ENCODE results near the gene FCN1.

Gene FCN1

DNA sequence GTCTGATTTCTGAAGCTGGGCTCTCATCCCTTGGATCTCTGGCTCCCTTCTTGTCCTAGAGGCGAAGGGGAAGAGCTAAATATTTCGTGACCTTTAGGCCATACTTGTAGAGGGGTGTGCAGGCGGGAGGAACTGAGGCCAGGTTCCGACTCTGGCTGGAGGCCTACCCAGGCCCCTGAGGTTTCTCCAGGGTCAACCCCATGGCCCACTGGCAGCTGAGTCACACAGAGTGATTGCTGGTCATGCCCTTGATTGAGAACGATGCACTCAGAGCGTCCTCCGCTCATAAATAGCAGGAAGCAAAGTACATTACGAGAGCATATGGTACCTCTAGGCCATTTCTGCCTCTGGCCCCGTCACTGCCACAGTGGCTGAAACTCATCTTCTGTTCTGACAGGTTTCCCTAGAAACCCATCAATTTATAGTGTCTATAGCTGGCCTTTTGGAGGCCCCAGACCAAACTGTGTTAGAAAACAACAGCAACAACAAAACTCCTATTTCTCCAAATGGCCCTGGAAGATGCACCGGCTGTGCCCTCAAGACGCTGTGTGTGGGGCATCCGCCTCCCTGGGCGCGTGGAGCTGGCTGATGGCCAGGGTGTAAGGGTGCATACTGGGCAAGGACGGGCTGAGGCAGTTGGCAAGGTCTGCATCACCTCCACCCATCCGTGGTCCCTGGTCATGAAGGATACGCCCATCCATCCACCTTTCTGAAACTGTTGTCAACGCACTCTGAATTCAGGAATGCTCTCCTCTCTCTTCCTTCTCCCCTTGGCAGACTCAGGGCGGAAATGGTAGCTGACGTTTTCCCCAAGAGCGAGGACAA, 32.9 kb upstream of the FCN1 start:
- no peak for DNase-seq

- DNase-seq = no peak
Observed at GRCh38 chr9:134949681-134950385, 32.1 kb upstream of the FCN1 start.

DNA sequence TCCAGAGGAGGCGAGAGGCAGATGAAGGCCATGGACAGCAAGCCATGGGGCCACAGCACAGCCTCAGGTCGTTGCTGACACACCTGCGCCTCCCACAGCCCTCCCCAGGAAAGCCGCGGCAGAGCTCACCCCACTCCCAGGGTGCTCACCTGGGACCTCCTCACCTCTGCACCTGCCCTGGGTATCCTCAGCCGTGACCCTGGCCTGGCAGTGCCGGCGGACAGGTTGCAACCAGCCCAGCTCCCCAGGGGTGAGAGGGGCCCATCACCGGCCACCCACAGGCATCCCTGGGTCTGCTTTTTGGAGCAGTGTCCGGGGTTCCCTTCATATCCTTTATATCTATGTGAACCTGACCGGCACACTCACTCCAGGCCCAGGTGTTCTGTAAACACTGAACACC, 30.4 kb upstream of the FCN1 start:
- no peak for DNase-seq

DNA sequence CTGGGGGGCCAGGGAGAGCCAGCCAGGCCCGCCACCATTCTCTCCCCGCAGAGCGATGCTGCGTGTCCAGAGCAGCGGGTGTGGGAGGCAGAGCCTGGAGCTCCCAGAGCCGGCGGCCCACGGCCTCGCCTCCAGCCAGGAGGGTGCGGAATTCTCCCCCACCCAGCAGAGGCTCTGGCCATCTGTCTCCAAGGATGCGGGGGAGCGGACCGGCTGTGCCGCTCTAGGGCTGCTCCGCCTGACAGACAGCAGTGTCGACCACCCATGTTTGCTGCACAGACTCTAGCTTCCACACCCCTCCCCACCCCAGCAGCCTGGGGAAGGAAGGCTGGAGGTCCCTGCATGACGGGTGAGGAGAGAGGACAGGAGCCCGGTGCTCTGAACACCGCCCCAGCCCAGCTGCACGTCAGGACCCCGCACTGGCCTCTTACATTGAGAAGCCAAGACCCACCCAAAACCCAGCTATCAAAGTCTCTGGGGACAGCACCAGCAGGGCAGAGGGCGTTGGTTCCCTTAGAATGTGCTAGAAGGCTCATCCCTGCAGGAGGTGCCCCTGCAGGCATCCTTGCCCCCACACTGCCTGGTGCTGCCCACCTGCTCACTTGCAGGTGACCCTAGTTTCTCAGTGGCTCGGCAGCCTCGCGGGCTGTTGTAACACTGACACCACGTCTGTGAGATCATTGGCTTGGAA, 29.7 kb upstream of the FCN1 start:
- no peak for DNase-seq

GRCh38 chr9:134946663-134947062, 29.0 kb upstream of the FCN1 start:
- DNase-seq = no peak

DNA sequence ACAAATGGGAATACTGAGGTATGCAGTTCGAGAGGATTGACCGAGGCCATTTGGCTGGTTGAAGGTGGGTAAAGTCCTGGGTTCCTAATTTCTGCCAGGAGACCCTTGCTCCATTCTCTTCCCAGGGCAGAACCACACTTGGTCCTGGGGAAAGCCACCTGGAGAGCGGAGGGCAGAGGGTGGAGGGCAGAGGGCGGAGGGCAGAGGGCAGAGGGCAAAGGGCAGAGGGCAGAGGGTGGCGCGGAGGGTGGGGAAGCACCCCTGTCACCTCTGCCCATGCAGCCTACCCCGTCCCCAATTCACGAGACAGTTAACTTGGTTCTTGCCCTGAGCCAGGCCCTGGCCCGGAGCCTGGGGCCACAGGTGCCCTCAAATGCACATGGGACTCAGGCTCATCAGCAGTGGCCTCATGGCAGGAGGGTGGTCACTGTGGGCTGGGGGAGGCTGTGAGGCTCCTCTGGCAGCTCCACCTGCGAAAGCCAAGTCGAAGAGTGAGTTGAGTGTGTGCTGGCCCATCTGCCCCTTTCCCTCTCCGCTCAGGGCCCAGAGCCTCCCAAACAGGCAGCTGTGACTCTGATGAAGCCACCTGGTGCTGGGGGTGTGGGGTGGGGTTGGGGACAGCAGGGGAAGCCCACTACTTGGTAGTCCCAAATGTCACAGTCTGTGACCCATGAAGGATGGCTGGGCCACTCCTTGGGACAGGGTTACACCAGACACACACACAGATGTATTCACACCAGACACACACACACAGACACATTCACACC, 28.0 kb upstream of the FCN1 start:
- no peak for DNase-seq

GRCh38 chr9:134944916-134945315, 27.2 kb upstream of the FCN1 start:
- DNase-seq = no peak

- DNase-seq = no peak
Observed at GRCh38 chr9:134944351-134944802, 26.7 kb upstream of the FCN1 start.

GRCh38 chr9:134943836-134944235, 26.1 kb upstream of the FCN1 start:
- DNase-seq = no peak

- no peak for DNase-seq
Observed at GRCh38 chr9:134943411-134943810, 25.7 kb upstream of the FCN1 start.

- DNase-seq = no peak
Observed at GRCh38 chr9:134942788-134943184, 25.1 kb upstream of the FCN1 start.

- no peak for DNase-seq
Observed at GRCh38 chr9:134942011-134942787, 24.5 kb upstream of the FCN1 start.

- no peak for DNase-seq
Observed at GRCh38 chr9:134940236-134941208, 22.8 kb upstream of the FCN1 start.

DNA sequence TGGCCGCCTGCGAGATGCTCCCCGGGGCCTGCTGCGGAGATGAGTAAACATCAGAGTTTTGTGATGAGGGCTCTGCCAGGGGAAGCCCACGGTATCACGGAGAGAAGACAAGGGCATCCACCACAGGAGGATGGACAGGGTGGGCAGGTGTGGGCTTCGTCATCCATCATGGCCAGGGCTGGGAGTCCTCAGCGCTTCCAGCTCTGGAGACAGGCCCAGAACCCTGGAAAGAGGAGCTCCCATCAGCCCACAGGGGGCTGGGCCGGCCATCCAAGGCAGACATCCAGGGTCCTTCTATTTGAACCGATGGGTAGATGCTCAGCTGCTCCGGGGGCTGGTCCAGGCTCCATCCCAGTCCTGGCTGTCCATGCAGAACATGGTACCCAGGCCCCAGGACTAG, 22.1 kb upstream of the FCN1 start:
- no peak for DNase-seq

GRCh38 chr9:134939080-134939733, 21.5 kb upstream of the FCN1 start:
- DNase-seq = no peak

GRCh38 chr9:134938346-134939079, 20.8 kb upstream of the FCN1 start:
- DNase-seq = no peak

DNA sequence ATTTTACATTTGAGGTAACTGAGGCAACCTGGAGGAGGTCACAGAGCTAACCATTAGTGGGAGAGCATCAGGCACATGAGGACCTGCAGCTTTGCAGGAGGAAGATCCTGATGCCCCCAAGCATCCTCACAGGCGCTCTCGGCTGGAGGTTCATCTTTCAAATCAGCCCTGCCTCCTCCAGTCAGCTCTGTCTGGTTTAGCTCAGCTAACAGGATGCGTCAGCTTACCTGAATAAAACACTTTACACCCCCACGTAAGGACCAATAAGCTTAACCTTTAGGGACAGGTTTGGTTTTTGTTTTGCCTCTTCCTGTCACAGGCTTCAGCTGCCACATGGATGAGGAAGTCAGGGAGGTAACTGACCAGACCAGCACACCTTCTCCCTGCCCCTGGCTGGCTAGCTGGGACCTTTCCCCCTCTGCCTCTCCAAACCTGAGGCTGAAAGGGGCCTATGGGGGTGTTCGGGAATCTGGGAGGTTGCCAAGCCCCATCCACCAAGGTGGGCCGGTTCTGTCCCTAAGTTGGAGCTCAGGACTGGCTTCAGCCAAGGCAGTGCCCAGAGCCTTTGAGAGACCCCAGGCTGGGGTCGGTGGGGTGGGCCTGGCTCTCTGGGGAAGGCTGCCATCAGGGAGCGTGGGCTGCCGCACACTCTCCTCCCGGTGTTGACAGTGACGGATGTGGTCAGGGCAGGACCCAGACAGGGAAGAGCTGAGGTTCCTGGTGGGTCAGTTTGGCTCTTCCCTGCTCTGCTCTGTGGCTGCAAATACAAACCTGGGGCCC, 20.0 kb upstream of the FCN1 start:
- no peak for DNase-seq

DNA sequence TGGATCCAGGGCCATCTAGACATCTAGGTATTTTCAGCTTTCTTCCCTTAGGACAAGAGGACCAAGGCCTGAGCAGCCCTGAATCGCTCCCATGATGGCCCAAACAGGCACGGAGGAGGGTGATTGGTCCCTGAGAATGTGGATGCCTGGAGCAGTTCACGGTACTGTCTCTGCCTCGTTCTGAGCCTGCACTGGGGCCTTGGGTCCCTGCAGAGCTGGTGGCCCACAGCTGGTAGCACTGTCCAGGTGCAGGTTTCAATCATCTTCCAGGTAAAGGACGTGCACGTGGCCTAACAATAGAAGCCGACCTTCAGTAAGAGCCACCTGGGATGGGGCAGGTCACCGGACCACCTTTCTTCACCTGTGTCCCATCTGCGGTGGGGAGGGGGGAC, 19.4 kb upstream of the FCN1 start:
- DNase-seq = no peak
